Fibroblast of peridontal ligament (primary cell): ENCODE measurements around the gene HRH3.

Experiments used
- DNase-seq: peaks from one replicate; pipeline ENCODE4 v3.0.0-alpha.2; 2010; ENCODE audit errors: extremely low read depth

HRH3 gene

GRCh38 chr20:62229667-62230066 lies 9.6 kb upstream of the HRH3 start:
- no peak for DNase-seq

GRCh38 chr20:62228982-62229545 lies 9.0 kb upstream of the HRH3 start:
- no peak for DNase-seq

- no peak for DNase-seq
These were observed 8.2 kb upstream of the HRH3 start for GRCh38 chr20:62227977-62228958.

DNA sequence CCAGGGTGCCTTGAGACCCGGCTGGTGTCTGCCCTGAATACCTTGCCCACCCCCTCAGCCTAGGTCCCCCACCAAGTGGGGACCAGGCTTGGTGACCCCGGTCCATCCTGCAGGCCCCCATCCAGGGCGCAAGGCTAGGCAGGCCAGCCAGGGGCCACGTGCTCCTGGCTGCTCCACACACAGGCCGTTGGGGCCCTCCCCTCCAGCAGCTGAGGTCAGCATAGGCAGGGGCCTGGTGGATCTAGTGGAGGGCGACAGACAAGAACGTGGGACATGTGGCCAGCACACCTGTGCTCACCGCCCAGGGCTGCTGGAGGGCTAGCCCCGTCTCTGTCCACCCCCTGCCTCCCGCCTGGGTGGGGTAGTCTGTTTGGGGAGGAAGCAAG lies 7.5 kb upstream of the HRH3 start:
- no peak for DNase-seq

DNA sequence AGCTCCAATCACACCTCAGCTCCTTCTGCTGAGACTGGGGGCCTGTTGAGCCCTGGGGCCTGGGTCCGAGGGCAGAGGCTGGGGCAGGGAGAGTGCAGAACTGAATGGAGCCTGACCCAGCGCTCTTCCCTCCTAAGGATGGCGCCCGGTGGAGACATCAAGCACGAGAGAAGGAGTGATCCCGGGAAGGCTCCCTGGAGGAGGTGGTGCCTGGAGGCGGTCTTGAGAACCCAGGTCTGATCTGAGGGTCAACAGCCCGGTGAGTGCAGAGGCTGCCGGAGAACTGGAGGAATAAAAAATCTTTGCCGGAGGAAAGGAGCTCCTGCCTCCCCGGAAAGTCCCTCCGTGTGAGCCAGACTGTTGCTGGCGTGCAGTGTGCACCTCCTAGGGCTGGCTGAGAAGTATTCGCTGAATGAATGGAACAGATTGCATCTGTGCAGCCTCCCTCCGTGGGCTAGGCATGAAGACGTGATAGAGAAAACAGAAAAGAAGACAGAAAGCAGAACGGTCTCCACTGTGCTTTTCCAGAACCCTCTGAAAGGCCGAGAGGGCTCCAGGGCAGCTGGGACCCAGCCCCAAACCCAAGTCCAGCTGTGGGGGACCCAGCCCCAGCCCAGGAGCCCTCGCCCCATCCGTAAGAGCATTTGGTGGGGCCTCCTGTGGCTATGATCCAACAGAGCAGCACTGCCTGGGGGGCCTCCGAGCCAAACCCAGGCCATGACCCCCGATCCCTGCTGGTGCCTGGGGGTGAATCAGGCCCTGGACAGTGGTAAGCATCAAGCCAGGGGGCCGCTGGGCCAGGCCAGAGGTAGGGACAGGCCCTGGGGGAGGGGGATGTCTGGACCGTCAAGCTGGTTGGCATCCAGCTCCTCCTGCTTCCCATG lies 6.9 kb upstream of the HRH3 start:
- no peak for DNase-seq

DNA sequence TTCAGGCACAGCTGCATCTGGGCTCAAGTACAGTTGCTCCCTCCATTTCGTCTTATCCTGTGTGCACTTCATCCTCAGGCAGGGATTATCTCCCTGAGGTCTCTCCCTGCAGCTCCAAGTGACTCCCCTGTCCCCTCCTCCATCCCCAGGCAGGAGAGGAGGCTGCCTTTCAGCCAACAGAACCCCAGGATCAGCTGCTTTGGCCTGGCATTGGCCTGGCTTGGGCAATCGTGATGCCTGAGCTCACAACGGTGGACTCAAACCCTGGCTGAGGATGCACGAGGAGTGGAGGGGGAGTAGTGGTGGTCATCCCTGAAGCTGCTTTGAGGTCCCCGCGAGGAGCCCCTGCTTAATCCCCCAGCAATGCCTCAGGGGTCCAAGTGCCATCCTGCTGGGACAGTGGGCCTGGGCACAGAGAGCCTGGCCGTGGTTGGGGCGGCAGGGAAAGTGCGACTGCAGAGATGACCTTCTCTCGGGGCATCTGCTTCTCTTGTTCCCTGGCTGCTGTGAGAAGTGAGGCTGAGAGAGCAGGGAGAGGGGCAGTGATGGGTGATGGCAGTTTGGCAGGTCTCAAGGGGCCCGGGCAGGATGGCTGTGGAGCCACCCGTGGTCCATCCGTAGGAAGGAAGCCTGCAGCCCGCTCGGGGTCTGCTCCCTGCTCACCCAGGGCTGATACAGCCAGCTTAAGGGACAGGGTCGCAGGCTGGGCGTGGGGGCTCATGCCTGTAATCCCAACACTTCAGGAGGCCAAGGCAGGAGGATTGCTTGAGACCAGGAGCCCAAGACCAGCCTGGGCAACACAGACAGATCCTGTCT lies 6.0 kb upstream of the HRH3 start:
- DNase-seq = no peak

GRCh38 chr20:62225026-62225425 lies 4.9 kb upstream of the HRH3 start:
- no peak for DNase-seq

DNA sequence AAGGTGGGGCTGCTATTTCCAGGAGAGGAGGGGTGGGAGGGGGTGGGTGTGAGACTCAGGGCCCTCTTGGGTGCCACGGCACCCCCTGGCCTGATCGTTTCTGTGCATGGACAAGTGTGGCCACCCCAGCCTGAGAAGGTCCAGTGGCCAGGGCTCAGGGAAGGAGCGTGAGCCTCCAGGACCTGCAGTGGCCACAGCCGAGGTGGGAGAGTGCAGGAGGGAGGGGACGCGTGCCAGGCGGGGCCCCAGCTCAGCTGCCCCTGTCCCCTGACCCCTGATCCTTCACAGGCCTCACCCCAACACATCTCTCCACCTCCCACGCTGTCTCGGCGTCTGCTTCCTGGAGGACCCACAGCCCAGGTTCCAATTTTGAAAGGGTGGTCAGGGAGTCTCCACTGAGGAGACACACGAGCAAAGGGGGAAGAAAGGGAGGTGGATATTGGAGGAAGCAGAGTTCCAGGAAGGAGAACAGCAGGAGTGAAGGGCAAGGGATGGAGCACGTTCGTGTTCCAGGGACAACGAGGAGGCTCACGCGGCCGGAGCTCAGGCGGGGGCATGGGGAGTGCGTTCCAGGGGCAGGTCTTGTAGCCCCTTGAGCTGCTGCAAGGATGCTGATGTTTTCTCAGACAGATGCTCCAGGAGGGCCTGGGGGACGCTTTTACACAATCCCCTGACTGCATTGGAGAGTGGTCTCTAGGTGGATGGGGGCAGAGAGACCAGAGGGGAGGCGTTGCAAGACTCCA lies 4.2 kb upstream of the HRH3 start:
- no peak for DNase-seq

GRCh38 chr20:62223571-62223970 lies 3.5 kb upstream of the HRH3 start:
- DNase-seq = no peak

DNA sequence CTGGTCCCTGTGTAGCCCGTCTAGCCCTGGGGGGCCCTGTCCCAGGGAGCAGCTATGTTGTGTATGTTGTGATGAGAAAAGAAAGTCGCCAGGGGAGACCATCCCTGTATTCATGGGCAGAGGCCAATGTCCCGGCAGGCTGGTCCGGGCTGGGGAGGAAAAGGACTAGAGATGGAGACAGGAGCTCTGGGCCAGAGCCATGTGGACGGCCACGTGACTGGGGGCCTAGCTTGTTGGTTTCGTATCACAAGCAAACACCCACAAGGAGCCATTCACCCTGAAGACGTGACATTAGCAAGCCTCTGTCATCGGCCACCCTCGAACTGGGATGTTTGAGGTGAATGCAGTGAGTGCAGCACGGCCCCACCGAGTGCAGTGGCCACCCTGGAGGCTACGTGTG lies 2.9 kb upstream of the HRH3 start:
- DNase-seq = no peak

GRCh38 chr20:62222266-62222850 lies 2.3 kb upstream of the HRH3 start:
- DNase-seq = no peak

- DNase-seq = no peak
These were observed 839 bp upstream of the HRH3 start for GRCh38 chr20:62220666-62221568.

- DNase-seq = no peak
These were observed 732 bp downstream of the HRH3 start for GRCh38 chr20:62219101-62219991.

GRCh38 chr20:62217913-62218773 lies 1.9 kb downstream of the HRH3 start:
- DNase-seq = no peak

DNA sequence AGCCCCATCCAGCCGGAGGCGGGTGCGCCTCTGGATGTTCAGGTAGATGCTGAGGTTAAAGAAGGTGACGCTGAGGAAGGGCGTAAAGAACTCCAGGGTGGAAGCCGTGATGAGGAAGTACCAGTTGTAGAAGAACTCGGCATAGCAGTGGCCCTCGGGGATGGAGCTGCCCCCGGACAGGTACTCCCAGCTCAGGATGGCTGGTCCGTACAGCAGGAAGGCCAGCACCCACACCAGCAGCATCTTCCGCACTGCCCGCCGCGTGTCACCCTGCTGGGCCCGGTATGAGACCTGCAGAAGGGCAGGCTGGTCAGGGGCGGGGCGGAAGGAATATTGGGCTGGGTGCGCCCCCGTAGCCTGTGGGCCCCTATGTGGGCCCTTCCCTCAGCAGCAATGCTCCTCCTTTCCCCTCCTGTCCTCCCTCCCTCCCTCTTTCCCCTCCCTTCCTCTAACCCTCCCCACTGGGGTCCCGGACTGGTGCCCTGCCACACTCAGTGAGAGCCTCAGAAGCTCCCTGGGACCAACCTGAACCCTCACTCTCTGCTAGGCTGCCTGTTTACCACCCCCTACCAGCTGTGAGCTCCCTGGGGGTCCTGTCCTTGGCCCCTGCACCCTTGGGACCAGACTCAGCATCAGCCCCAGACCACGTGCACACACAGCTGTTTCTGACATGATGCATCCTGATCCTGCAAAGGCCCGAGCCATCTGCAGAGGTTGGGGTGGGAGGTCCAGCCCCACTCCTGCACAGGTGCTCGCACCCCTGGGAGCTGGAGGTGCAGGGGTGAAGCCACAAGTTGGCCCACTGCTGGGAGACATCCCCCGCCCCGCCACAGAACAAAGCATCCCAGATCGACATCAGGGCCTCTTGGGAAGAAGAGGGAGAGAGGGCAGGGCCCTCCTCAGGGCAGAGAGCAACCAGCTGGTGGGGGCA lies 3.2 kb downstream of the HRH3 start:
- no peak for DNase-seq

DNA sequence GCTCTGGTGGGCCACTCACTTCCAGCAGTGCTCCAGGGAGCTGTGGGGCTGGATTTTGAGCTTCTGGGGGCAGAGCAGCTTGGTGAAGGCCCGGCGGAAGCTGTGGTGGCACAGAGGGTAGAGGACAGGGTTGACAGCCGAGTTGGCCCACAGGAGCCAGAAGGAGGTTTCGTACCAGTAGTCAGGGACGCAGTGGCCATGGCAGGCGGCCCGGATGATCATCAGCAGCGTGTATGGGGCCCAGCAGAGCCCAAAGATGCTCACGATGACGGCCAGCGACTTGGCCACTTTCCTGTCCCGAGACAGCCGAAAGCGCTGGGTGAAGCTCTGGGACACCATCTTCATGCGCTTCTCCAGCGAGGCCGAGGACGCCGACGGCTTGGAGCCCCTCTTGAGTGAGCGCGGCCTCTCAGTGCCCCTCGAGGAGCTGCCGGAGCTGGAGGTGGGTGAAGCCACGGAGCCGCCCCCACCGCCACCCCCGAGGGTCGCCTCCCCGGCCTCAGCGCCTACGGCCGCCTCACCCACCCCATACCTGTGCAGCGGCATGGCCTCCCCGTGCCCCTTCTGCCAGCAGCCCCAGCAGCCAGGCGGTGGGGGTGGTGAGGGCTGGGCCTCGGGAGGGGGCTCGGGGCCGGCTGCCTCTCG lies 4.0 kb downstream of the HRH3 start:
- DNase-seq = no peak
